Suprapubic skin (tissue), 4 donors: ENCODE data around the gene SRCAP.

Experiments used
- CTCF ChIP-seq, 2 donors: fragments of 200-600 bp in 1 of 2; fragments of 450-650 bp in 1 of 2; sonication (generic) in 1 of 2; IDR thresholded peaks; one replicate each; pipeline ENCODE4 v1.5.1; 2016 to 2019; ENCODE audit warnings: antibody characterized with exemption in 2 of 2, mild to moderate bottlenecking in 1 of 2, moderate library complexity in 1 of 2
- EP300 ChIP-seq: sonication (generic); formaldehyde crosslinking; IDR thresholded peaks from one replicate; pipeline ENCODE4 v1.6.1; 2017; ENCODE audit warnings: antibody characterized with exemption
- POLR2A ChIP-seq, 2 donors: fragments of 450-650 bp; IDR thresholded peaks; one replicate each; pipeline ENCODE4 v1.6.1; 2017; ENCODE audit warnings: antibody characterized with exemption in 2 of 2, mild to moderate bottlenecking in 2 of 2, moderate library complexity in 2 of 2
- POLR2AphosphoS5 ChIP-seq, 3 donors: sonication (generic); formaldehyde crosslinking; IDR thresholded peaks; one replicate each; pipeline ENCODE4 v1.6.1; 2017; ENCODE audit warnings: antibody characterized with exemption in 3 of 3

GRCh38 chr16:30782486-30783279 is 83.7 kb downstream of the SRCAP start:
- TF ChIP-seq CTCF (IDR thresholded peaks at IDR 0.05) (no peak), EP300 (no peak), POLR2A (IDR thresholded peaks at IDR 0.05) (no peak), POLR2AphosphoS5 (IDR thresholded peaks at IDR 0.05) (no peak)
